ENCODE measurements around the gene TFCP2L1.
"Not testable (repeated sequence)": the region's sequence is repeated elsewhere in the genome, so short reads cannot be mapped to it uniquely, and the experiment has no call there.

The TFCP2L1 gene

DNA sequence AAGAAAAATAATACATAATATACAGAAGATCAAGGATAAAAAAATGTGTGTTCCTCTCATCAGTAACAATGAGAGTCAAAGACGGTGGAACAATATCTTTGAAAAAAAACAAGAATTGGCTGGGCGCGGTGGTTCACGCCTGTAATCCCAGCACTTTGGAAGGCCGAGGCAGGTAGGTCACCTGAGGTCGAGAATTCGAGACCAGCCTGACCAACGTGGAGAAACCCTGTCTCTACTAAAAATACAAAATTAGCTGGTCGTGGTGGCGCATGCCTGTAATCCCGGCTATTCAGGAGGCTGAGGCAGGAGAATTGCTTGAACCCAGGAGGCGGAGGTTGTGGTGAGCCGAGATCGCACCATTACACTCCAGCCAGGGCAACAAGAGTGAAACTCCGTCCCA lies 28.7 kb upstream of the TFCP2L1 start:
- H3K36me3 ChIP-seq (ENCODE audit: control insufficient read depth, insufficient read depth, low read length); H3K27me3 ChIP-seq (ENCODE audit: control insufficient read depth, insufficient read depth, low read length); H3K9ac ChIP-seq (ENCODE audit: low read depth, low read length); H3K4me1 ChIP-seq (ENCODE audit: control insufficient read depth, insufficient read depth, low read length); H3K9me3 ChIP-seq (ENCODE audit: control insufficient read depth, insufficient read depth, low read length); H3K4me3 ChIP-seq (ENCODE audit: low read depth, low read length): not testable (repeated sequence)

DNA sequence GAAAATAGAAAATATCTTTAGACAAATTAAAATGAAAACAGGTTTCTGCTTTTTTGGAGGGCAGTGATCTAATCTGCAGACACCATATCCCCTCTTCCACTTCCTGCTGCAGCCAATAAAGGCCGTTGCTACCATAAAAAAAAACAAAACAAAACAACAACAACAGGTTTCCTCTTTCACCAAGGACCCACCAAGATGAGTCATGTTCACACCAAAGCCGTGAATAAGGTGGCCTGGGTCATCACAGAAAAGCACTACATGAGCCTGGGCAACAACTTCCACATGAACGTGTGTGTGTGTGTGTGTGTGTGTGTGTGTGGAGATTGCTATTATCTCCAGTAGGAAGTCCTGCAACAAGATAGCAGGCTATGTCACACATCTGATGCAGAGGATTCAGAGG lies 24.8 kb upstream of the TFCP2L1 start:
- Histone ChIP-seq H3K27me3 (ENCODE audit: control insufficient read depth, insufficient read depth, low read length) (no peaks in the 10 kb centered on the region), H3K9ac (ENCODE audit: low read depth, low read length) (no peak overlapping the region), H3K4me1 (ENCODE audit: control insufficient read depth, insufficient read depth, low read length) (no peaks in the 10 kb centered on the region), H3K9me3 (ENCODE audit: control insufficient read depth, insufficient read depth, low read length) (no peaks in the 10 kb centered on the region), H3K4me3 (ENCODE audit: low read depth, low read length) (no peak overlapping the region), H3K36me3 (ENCODE audit: control insufficient read depth, insufficient read depth, low read length) (no peaks in the 10 kb centered on the region)

DNA sequence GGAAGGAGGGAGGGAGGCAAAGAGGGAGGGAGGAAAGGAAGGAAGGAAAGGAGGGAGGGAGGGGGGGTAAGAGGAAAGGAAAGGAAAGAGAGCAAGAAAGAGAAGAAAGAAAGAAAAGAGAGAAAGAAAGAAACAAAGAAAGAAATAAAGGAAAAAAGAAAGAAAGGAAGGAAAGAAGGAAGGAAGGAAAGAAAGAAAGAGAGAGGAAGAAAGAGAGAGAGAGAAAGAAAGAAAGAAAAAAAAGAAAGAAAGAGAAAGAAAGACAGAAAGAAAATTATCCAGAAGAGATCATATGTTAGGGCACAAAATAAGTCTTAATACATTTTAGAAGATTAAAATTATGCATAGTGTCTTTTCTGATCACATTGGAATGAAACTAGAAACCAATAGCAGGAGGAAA lies 24.3 kb upstream of the TFCP2L1 start:
- Histone ChIP-seq H3K9ac (ENCODE audit: low read depth, low read length) (no peak overlapping the region), H3K36me3 (ENCODE audit: control insufficient read depth, insufficient read depth, low read length) (no peaks in the 10 kb centered on the region), H3K4me3 (ENCODE audit: low read depth, low read length) (no peak overlapping the region), H3K27me3 (ENCODE audit: control insufficient read depth, insufficient read depth, low read length) (no peaks in the 10 kb centered on the region), H3K4me1 (ENCODE audit: control insufficient read depth, insufficient read depth, low read length) (no peaks in the 10 kb centered on the region), H3K9me3 (ENCODE audit: control insufficient read depth, insufficient read depth, low read length) (no peaks in the 10 kb centered on the region)

- Histone ChIP-seq H3K36me3 (ENCODE audit: control insufficient read depth, insufficient read depth, low read length) (no peaks in the 10 kb centered on the region), H3K4me1 (ENCODE audit: control insufficient read depth, insufficient read depth, low read length) (no peaks in the 10 kb centered on the region), H3K4me3 (ENCODE audit: low read depth, low read length) (no peak overlapping the region), H3K9me3 (ENCODE audit: control insufficient read depth, insufficient read depth, low read length) (no peaks in the 10 kb centered on the region), H3K27me3 (ENCODE audit: control insufficient read depth, insufficient read depth, low read length) (no peaks in the 10 kb centered on the region), H3K9ac (ENCODE audit: low read depth, low read length) (no peak overlapping the region)
Observed at GRCh38 chr2:121307048-121307447, 22.0 kb upstream of the TFCP2L1 start.

DNA sequence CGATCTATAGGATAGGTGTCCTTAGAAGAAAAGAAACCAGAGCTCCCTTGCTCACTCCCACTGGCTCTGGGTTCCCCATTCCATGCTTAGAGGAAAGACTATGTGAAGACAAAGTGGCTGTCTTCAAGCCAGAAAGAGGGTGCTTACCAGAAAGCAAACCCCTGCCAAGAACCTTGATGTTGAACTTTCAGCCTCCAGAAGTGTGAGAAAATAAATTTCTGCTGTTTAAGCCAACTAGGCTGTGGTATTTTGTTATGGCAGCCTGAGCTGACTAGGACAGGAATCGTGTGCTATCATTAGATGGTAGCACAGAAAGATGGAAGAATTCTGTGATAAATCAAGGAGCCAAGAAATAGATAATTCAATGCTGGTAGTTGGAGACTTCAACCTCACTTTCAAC lies 19.9 kb upstream of the TFCP2L1 start:
- H3K36me3 ChIP-seq (ENCODE audit: control insufficient read depth, insufficient read depth, low read length) = no peaks in the 10 kb centered on the region
- H3K4me1 ChIP-seq (ENCODE audit: control insufficient read depth, insufficient read depth, low read length) = no peaks in the 10 kb centered on the region
- no peak overlapping the region for H3K4me3 ChIP-seq (ENCODE audit: low read depth, low read length)
- H3K27me3 ChIP-seq (ENCODE audit: control insufficient read depth, insufficient read depth, low read length) = no peaks in the 10 kb centered on the region
- no peaks in the 10 kb centered on the region for H3K9me3 ChIP-seq (ENCODE audit: control insufficient read depth, insufficient read depth, low read length)
- H3K9ac ChIP-seq (ENCODE audit: low read depth, low read length) = no peak overlapping the region

DNA sequence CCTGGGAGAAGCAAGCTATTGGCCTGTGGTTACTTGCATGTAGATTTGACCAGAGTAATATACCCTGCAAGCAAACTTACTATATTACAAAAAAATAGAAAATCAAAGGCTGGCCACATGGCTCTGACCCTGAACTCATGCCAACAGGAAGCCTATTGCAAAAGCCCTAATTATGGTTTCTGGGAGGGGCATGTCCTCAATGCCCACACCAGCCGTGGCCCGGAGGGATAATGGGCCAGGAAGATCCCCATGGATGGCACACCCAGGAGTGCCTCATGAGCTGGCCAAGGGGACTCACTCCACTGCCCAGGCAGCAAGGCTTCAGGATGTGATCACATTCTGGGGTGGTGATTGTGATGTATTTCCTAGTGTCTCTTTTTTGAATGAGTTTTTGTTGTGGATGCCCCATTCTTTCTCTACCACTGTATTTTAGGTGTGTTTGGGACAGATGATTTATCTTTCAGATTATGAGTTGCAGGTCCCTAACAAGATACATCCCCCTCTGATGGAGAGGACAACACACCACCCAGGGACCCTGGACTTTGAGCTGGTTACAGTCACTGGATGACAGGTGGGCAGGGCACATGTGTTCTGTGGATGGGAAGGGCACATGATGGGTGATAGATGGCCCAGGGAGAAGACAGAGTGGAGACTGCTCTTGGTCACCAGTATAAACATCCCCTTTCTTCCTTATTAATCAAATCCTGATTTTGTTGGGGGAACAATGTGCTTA lies 18.7 kb upstream of the TFCP2L1 start:
- H3K9me3 ChIP-seq (ENCODE audit: control insufficient read depth, insufficient read depth, low read length) = no peaks in the 10 kb centered on the region
- no peaks in the 10 kb centered on the region for H3K36me3 ChIP-seq (ENCODE audit: control insufficient read depth, insufficient read depth, low read length)
- H3K4me3 ChIP-seq (ENCODE audit: low read depth, low read length) = no peak overlapping the region
- no peaks in the 10 kb centered on the region for H3K27me3 ChIP-seq (ENCODE audit: control insufficient read depth, insufficient read depth, low read length)
- no peaks in the 10 kb centered on the region for H3K4me1 ChIP-seq (ENCODE audit: control insufficient read depth, insufficient read depth, low read length)
- H3K9ac ChIP-seq (ENCODE audit: low read depth, low read length) = no peak overlapping the region

DNA sequence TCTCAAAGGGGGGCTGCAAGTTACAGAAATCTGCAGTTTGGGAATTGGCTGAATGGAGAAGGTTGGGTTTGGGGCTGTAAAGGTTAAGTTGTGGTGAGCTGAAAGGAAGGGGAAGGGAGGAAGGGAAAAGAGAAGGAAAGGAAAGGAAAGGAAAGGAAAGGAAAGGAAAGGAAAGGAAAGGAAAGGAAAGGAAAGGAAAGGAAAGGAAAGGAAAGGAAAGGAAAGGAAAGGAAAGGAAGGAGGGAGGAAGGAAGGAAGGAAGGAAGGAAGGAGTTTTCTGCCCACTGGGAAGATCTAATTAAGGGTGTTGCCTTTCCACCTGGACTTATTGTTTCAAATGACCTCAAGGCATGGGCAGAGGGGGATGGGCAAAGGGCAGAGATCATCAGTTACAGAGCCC lies 16.2 kb upstream of the TFCP2L1 start:
- not testable (repeated sequence) for H3K4me1 ChIP-seq (ENCODE audit: control insufficient read depth, insufficient read depth, low read length); H3K9me3 ChIP-seq (ENCODE audit: control insufficient read depth, insufficient read depth, low read length); H3K4me3 ChIP-seq (ENCODE audit: low read depth, low read length); H3K36me3 ChIP-seq (ENCODE audit: control insufficient read depth, insufficient read depth, low read length); H3K27me3 ChIP-seq (ENCODE audit: control insufficient read depth, insufficient read depth, low read length); H3K9ac ChIP-seq (ENCODE audit: low read depth, low read length)

DNA sequence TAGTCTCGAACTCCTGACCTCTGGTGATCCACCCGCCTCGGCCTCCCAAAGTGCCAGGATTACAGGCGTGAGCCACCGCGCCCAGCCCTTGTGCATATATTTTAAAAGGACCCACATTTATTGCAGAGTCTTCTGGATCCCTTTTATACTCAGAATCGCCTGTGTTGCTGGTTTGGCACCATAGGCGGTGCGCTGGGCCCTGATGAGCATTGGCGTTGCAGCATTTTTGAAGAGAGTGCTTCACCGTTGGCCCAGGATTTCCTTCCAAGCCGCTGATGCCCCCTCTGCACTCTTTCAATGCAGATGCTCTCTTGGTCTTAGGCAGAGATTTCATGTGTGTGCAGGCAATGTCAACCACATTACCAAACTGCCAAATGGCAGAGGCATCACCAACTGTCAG lies 13.5 kb upstream of the TFCP2L1 start:
- Histone ChIP-seq H3K27me3 (ENCODE audit: control insufficient read depth, insufficient read depth, low read length) (no peaks in the 10 kb centered on the region), H3K9me3 (ENCODE audit: control insufficient read depth, insufficient read depth, low read length) (no peaks in the 10 kb centered on the region), H3K36me3 (ENCODE audit: control insufficient read depth, insufficient read depth, low read length) (no peaks in the 10 kb centered on the region), H3K4me3 (ENCODE audit: low read depth, low read length) (no peak overlapping the region), H3K9ac (ENCODE audit: low read depth, low read length) (no peak overlapping the region), H3K4me1 (ENCODE audit: control insufficient read depth, insufficient read depth, low read length) (no peaks in the 10 kb centered on the region)

- H3K4me1 ChIP-seq (ENCODE audit: control insufficient read depth, insufficient read depth, low read length); H3K36me3 ChIP-seq (ENCODE audit: control insufficient read depth, insufficient read depth, low read length); H3K27me3 ChIP-seq (ENCODE audit: control insufficient read depth, insufficient read depth, low read length); H3K4me3 ChIP-seq (ENCODE audit: low read depth, low read length); H3K9ac ChIP-seq (ENCODE audit: low read depth, low read length); H3K9me3 ChIP-seq (ENCODE audit: control insufficient read depth, insufficient read depth, low read length): not testable (repeated sequence)
Observed at GRCh38 chr2:121297866-121298265, 12.9 kb upstream of the TFCP2L1 start.

DNA sequence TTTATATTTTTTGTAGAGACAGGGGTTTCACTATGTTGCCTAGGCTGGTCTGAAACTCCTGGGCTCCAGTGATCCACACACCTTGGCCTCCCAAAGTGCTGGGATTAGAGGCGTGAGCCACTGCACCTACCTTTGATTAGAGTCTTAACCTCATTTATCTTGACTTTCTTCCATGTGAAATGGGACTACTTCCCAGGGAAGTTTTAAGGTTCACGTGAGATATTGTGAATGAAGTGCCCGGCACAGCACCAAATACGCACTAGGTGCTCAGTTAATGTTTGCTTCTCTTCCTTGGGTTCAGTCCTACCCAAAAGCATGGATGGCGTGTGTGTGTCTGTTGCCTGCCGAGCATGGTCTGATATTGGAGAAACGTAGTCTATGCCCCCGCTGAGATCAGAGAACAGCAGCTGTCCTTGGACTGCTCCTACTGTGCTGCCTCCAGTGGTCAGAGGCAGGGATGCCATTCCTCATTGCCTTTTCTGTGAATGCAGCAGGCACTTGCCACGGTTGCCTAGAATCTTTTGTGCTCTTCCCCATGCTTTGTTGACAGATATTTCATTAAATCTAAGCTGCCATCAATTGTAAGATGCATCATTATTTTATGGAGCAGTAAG lies 12.3 kb upstream of the TFCP2L1 start:
- no peaks in the 10 kb centered on the region for H3K36me3 ChIP-seq (ENCODE audit: control insufficient read depth, insufficient read depth, low read length)
- H3K4me3 ChIP-seq (ENCODE audit: low read depth, low read length) = no peak overlapping the region
- no peak overlapping the region for H3K9ac ChIP-seq (ENCODE audit: low read depth, low read length)
- no peaks in the 10 kb centered on the region for H3K27me3 ChIP-seq (ENCODE audit: control insufficient read depth, insufficient read depth, low read length)
- H3K4me1 ChIP-seq (ENCODE audit: control insufficient read depth, insufficient read depth, low read length) = no peaks in the 10 kb centered on the region
- H3K9me3 ChIP-seq (ENCODE audit: control insufficient read depth, insufficient read depth, low read length) = no peaks in the 10 kb centered on the region

GRCh38 chr2:121295911-121296650 lies 11.1 kb upstream of the TFCP2L1 start:
- Histone ChIP-seq H3K9ac (ENCODE audit: low read depth, low read length) (no peak overlapping the region), H3K36me3 (ENCODE audit: control insufficient read depth, insufficient read depth, low read length) (no peaks in the 10 kb centered on the region), H3K9me3 (ENCODE audit: control insufficient read depth, insufficient read depth, low read length) (no peaks in the 10 kb centered on the region), H3K4me1 (ENCODE audit: control insufficient read depth, insufficient read depth, low read length) (no peaks in the 10 kb centered on the region), H3K27me3 (ENCODE audit: control insufficient read depth, insufficient read depth, low read length) (no peaks in the 10 kb centered on the region), H3K4me3 (ENCODE audit: low read depth, low read length) (no peak overlapping the region)

Data from iPS-15b (cell line).